Measurements from ENCODE around the gene CORO6.

The CORO6 gene

GRCh38 chr17:29581583-29582253, 41.0 kb downstream of the CORO6 start:
- TF ChIP-seq CTCF (IDR thresholded peaks at IDR 0.05), result no peak

- peak; percentile 90 for TF ChIP-seq CTCF (IDR thresholded peaks at IDR 0.05)
These were observed 42.6 kb downstream of the CORO6 start for GRCh38 chr17:29579866-29580771.

GRCh38 chr17:29578626-29579485, 43.9 kb downstream of the CORO6 start:
- no peak for TF ChIP-seq CTCF (IDR thresholded peaks at IDR 0.05)

- no peak for TF ChIP-seq CTCF (IDR thresholded peaks at IDR 0.05)
These were observed 45.1 kb downstream of the CORO6 start for GRCh38 chr17:29577385-29578211.

GRCh38 chr17:29577001-29577370, 45.7 kb downstream of the CORO6 start:
- TF ChIP-seq CTCF (IDR thresholded peaks at IDR 0.05), result no peak

GRCh38 chr17:29576214-29577000, 46.3 kb downstream of the CORO6 start:
- no peak for TF ChIP-seq CTCF (IDR thresholded peaks at IDR 0.05)
